ENCODE data around the gene POLR2L.

Gene POLR2L

GRCh38 chr11:838441-839279, 3.7 kb downstream of the POLR2L start:
- DNase-seq (ENCODE audit: low read depth) = no peak

DNA sequence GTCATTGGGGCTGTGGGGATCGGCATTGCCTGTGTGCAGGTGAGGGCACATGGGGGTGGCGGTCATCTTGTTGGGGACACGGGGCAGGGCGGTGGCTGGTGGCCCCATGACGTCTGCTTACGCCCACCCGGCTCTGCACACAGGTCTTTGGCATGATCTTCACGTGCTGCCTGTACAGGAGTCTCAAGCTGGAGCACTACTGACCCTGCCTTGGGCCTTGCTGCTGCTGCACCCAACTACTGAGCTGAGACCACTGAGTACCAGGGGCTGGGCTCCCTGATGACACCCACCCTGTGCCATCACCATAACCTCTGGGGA, 4.4 kb downstream of the POLR2L start:
- DNase-seq (ENCODE audit: low read depth) = no peak

DNA sequence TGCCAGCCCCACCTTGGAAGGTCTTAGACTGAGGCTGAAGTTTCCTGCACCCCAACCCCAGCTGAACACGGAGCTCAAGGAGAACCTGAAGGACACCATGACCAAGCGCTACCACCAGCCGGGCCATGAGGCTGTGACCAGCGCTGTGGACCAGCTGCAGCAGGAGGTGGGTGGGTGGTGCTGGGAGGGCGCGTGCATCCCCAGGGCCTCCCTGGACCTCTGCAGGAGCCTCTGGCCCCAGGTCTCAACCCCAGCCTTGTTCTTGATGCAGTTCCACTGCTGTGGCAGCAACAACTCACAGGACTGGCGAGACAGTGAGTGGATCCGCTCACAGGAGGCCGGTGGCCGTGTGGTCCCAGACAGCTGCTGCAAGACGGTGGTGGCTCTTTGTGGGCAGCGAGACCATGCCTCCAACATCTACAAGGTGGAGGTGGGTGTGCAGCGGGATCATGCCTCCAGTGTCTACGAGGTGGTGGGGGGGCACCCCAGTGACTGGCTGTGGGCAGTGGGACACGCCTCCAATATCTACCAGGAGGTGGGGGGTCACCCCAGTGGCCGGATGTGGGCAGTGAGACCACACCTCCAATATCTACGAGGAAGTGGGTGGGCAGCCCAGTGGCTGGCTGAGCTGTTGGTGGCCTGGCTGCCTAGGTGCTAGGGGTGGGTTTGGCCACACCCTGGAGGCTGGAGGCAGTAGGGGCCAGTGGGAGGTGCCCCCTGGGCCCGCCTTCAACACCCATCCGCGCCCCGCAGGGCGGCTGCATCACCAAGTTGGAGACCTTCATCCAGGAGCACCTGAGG, 4.9 kb downstream of the POLR2L start:
- DNase-seq (ENCODE audit: low read depth) = no peak

DNA sequence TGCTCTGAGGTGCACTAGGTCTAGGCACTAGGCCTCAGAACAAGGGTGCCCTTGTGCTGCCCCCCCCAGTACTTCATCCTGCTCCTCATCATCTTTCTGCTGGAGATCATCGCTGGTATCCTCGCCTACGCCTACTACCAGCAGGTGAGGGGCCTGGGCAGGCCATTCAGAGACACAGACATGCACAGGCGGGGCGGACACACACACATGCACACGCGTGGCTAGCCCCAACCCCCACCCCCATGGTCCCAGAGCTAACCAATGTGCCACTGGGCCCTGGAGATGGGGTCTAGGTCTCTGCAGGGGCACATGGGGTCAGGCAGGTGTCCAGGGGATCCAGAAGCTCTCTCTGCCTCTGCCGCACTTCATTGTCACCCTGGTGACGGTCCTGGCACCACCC, 5.6 kb downstream of the POLR2L start:
- DNase-seq (ENCODE audit: low read depth) = no peak

DNA sequence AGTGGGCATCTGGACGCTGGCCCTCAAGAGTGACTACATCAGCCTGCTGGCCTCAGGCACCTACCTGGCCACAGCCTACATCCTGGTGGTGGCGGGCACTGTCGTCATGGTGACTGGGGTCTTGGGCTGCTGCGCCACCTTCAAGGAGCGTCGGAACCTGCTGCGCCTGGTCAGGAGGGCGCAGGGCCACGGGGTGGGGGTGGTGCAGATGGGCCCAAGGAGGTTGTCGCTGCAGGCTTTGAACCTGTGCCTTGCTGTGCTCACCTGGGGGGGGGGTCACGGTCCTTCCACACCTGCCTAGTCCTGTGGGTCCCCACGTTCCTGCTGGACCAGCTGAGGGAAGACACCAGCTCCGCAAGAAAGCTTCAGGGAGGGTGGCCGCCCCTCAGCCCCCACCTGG, 6.1 kb downstream of the POLR2L start:
- DNase-seq (ENCODE audit: low read depth) = no peak

DNA sequence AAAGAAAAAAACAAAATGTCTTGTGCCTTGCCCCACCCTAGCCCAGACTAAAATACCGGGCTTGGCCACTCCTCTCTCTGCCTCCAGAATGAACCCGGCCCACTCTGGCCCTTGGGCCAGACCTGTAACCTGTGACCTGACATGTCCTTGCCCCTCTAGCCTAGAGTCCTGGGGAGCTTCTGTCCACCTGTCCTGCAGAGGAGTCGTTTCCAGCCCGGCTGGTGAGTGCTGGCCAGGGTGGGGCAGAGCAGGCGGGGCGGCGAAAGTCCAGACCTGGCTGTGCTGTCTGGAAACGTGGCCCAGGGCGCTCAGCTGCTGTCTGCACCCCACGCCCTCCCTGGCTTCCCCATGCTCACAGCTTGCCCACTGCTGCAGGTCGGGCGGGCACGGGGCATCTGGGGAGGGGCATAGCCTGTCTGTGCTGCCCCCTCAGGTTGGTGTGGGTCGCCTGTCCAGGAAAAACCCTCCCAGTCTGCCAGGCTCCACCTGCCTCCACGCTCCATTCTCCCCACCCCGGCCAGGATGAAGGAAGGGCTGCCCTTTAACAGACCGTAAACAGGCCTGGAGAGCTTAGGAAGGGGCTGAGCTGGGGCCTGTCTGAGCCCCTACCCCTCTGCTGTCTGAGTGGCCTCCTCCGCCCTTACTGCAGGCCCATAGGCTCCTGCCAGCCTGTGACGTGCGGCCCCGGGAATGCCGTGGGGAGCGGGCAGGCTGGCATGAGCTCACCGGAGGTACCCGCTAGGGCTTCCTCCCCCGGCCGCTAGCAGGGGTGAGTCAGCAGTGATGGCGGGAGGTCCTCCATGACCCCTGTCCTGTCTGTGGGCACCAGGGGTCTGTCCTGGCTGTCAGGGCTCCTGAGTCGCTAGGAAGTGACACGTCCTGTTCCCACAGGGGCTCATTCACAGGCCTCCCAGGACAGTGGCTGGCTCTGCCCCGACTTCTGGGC, 7.7 kb downstream of the POLR2L start:
- no peak for DNase-seq (ENCODE audit: low read depth)

DNA sequence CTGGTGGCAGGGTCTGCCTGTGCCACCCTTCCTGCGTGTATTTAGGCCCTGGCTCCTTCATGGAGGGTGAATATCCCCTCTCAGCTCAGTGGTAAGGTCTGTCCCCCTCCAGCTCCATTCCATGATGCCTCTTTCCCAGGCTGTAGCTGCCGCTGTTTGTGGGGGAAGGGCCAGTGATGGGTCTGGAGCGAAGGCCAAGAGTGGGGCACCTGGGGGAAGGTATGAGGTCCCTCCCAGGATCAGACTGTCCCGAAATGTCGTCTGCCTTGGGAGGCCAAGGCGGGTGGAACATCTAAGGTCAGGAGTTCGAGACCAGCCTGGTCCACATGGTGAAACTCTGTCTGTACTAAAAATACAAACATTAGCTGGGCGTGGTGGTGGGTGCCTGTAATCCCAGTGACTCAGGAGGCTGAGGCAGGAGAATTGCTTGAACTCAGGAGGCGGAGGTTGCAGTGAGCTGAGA, 8.4 kb downstream of the POLR2L start:
- DNase-seq (ENCODE audit: low read depth) = no peak

GRCh38 chr11:833114-833791, 9.1 kb downstream of the POLR2L start:
- DNase-seq (ENCODE audit: low read depth) = no peak

DNA sequence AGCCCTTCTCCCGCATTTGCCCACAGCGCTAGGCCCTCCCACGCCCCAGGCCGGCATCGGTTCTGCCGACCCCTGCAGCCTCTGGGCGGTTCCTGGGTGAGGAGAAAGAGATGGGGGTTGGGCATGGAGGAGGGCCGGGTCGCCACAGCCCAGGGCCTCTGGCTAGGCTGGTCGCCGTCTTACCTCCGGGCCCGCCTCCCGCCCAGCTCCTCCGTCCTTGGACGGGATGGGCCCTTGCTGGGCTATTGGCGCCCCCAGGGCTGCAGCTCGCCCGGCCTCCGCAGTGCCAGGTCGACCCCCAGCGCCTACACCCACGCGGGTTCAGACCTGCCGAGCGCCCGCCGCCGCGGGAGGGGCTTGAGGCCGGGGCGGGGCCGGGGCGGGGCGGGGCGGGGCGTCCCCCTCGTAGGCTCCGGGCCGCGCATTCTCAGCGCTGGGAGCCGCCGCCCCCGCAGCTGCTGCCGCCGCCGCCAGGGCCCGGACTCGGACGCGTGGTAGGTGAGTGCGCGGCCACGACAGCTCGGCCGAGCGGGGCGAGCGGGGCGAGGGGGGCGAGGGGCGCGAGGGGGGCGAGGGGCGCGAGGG, 9.7 kb downstream of the POLR2L start, which contains the start of gene CD151:
Gene CD151 (plus strand): TSS at position 424 of the 585 bp plus-strand sequence. CDS start 3,118 bp downstream, outside the sequence.
- DNase-seq (ENCODE audit: low read depth) = no peak

DNA sequence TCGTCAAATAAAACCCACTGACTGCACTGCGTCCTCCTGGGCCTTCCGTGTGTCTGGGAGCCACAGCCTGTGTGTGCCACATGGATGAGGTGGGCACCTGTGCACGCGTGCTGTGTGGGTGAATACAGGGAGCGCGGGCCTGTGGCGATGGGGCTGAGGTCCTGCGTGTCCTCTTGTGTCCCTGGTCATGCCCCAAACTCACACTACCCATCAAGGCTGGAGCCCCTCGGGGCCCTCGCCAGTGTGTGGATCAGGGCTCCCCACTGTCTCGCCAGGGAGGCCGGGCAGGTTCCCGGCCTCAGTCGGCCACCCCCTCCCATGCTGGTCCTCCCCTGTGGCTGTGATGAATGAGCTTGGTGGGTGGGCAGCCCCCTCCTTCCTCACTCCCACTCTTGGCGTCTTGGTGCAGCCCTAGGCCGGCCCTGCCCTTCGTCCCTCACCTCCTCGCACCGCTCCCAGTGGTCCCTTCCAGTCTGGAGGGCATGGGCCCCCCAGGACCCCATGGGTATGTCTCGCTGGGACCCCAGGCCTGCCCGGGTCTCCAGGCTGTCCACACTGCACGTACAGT, 10.3 kb downstream of the POLR2L start:
- DNase-seq (ENCODE audit: low read depth) = no peak

GRCh38 chr11:831118-831864, 11.0 kb downstream of the POLR2L start:
- no peak for DNase-seq (ENCODE audit: low read depth)

DNA sequence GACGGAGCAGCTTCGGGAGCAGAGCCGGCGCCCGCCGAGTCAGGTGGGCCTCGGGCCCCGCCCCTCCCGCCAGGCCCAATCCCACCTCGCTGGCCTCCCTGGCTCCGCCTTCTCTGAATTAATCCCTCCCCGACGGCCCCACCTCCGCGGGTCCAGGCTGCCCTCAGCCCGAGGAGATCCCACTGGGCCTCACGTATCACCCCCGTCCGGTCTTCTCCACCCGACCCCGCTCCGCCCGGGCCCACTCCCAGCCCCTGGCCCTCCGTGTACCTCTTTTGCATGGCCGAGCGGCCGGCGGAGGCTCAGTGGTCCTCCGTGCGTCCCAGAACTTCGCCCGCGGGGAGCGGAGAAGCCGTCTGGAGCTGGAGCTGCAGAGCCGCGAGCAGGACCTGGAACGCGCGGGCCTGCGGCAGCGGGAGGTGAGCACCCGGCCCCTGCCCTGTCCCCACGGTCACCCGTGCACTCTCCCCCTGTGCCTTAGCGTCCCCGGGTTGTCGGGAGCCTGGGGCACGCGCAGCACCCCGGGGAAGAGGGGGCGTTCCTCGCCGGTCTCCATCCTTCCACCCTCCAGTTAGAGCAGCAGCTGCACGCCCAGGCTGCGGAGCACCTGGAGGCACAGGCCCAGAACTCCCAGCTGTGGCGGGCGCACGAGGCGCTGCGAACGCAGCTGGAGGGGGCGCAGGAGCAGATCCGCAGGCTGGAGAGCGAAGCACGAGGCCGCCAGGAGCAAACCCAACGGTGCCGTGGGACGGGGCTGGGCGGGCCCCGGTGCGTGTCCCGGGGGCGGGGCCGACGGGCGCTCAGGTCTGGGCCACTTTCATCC, 11.8 kb downstream of the POLR2L start:
- no peak for DNase-seq (ENCODE audit: low read depth)

DNA sequence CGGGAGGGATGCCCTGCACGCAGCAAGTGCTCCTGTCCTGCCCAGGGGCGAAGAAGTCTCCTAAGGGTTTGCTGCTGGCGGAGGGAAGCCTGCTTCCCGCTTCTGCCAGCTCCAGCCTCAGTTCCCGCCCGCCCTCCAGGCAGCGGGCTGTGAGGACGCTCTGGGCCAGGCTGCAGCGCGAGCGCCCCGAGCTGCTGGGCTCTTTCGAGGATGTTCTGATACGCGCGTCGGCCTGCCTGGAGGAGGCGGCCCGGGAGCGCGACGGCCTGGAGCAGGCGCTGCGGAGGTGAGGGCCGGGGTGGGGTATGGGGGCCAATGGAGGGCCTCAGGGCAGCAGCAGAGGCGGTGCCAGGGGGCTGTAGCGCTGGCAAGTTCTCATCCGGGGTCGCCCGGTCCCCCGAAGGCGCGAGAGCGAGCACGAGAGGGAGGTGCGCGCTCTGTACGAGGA, 12.5 kb downstream of the POLR2L start:
- no peak for DNase-seq (ENCODE audit: low read depth)

DNA sequence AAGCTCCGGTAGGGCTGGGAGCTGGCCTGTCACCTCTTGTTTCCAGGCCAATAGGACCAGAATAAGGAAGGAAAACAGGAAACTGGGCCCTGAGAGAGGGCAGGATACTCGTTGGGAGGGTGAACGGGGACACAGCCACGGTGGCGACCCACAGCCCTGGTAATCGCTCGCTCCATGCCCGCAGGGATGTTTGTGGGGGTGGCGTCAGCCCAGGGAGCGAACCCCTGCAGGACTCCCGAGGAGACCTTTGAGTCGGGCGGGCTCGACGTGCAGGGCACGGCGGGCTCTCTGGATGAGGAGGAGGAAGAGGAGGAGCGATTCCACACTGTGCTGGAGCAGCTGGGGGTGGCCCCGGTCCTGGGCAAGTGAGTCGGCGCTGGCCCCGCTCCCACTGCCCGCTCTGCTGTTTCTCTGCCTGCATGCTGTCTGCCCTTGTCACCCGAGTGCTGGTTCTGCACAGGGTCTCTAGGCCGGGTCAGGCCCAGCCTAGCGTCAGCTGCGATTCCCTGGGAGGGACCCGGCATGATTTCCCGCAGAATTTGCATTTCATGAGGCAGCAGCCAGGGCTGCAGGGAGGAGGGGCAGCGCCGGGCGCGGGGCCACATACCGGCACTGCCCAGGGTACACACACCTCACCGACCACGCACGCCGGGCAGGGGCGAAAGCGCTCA, 13.0 kb downstream of the POLR2L start:
- no peak for DNase-seq (ENCODE audit: low read depth)

- DNase-seq (ENCODE audit: low read depth) = no peak
These were observed 13.7 kb downstream of the POLR2L start for GRCh38 chr11:828506-829175.

DNA sequence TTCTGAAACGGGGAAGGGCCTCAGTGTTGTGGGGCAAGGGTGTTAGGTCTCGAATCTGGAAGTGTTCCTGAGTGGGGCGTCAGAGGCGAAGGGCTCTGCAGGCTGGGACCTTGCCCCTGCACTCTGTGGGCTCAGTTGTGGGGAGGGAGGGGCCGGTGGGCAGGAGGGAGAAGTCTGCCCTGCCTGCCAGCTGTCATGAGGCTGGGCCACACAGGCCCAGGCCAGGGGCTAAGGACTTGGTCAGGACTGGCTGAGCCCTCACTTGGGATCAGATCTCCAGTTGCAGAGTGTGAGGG, 14.5 kb downstream of the POLR2L start, which contains the start of gene CRACR2B:
Gene CRACR2B (plus strand): TSS at position 23 of the 296 bp plus-strand sequence. CDS start 689 bp downstream, outside the sequence.
- no peak for DNase-seq (ENCODE audit: low read depth)

GRCh38 chr11:827146-827896, 15.0 kb downstream of the POLR2L start:
- no peak for DNase-seq (ENCODE audit: low read depth)

Measured in GM04503 (cell line).